SU-DHL-6 (cell line): ENCODE measurements around the gene MYO7B.

Experiments used
- H2AFZ ChIP-seq: fragments of 200-600 bp; sonication (generic); 2 replicates; pipeline ENCODE4 v1.6.1; 2014; ENCODE audit warnings: low read depth, mild to moderate bottlenecking, moderate library complexity, mixed read lengths, antibody characterized with exemption, low read length; ENCODE audit not compliant: severe bottlenecking
- H3F3A ChIP-seq: fragments of 200-600 bp; shearing (Covaris generic); 2 replicates; pipeline ENCODE4 v1.6.0; 2016; ENCODE audit warnings: antibody characterized with exemption, mild to moderate bottlenecking; ENCODE audit not compliant: insufficient read depth
- H3K27ac ChIP-seq: fragments of 200-600 bp; sonication (generic); 2 replicates; pipeline ENCODE4 v1.5.1; 2016; ENCODE audit warnings: low read depth, mild to moderate bottlenecking, low read length, moderate library complexity, mixed read lengths
- H3K27me3 ChIP-seq: fragments of 200-600 bp; sonication (generic), shearing (Covaris generic); 2 replicates; pipeline ENCODE4 v1.6.0; 2014; ENCODE audit warnings: mild to moderate bottlenecking, low read length
- H3K36me3 ChIP-seq: fragments of 200-600 bp; sonication (generic); 2 replicates; pipeline ENCODE4 v1.6.1; 2014; ENCODE audit warnings: mild to moderate bottlenecking, low read length, mixed read lengths
- H3K4me2 ChIP-seq: fragments of 300-600, 200-600 bp; shearing (Covaris generic), sonication (generic); 2 replicates; pipeline ENCODE4 v1.6.0; 2014; ENCODE audit warnings: low read length, low read depth, mild to moderate bottlenecking; ENCODE audit not compliant: poor library complexity, severe bottlenecking
- H3K4me3 ChIP-seq: fragments of 200-600 bp; sonication (generic); 2 replicates; pipeline ENCODE4 v1.5.1; 2014; ENCODE audit warnings: antibody characterized with exemption, low read length, mild to moderate bottlenecking, mixed read lengths; ENCODE audit not compliant: insufficient read depth, poor library complexity, severe bottlenecking
- H3K79me2 ChIP-seq: fragments of 200-600 bp; sonication (generic); 2 replicates; pipeline ENCODE4 v1.6.1; 2014; ENCODE audit warnings: mild to moderate bottlenecking, low read length, moderate library complexity; ENCODE audit not compliant: insufficient read depth
- H3K9ac ChIP-seq: fragments of 200-600 bp; sonication (generic); 2 replicates; pipeline ENCODE4 v1.7.0; 2014; ENCODE audit warnings: mild to moderate bottlenecking, low read length
- H3K9me2 ChIP-seq: fragments of 200-600 bp; sonication (generic); replicated peaks from 2 replicates; pipeline ENCODE4 v1.6.1; 2014; ENCODE audit warnings: low read length; ENCODE audit not compliant: insufficient read depth
- H3K9me3 ChIP-seq: fragments of 200-600 bp; sonication (generic); 2 replicates; pipeline ENCODE4 v1.6.1; 2014; ENCODE audit warnings: low read length, mixed read lengths; ENCODE audit not compliant: insufficient read depth
- H4K20me1 ChIP-seq: fragments of 200-600 bp; sonication (generic); 2 replicates; pipeline ENCODE4 v1.6.1; 2014; ENCODE audit warnings: low read depth, mild to moderate bottlenecking, antibody characterized with exemption, low read length, moderate library complexity, mixed read lengths
- CTCF ChIP-seq: fragments of 200-600 bp; sonication (generic); IDR thresholded peaks from one replicate; pipeline ENCODE4 v1.5.1; 2017; ENCODE audit warnings: antibody characterized with exemption, mild to moderate bottlenecking, low read length, moderate library complexity; ENCODE audit not compliant: insufficient read depth, poor library complexity, severe bottlenecking
- EZH2phosphoT487 ChIP-seq: fragments of 200-600 bp; sonication (generic), shearing (Covaris generic); conservative IDR thresholded peaks from 2 replicates; pipeline ENCODE4 v1.6.1; 2018; ENCODE audit warnings: mild to moderate bottlenecking, antibody characterized with exemption, low read length, moderate library complexity, mixed read lengths

The MYO7B gene

GRCh38 chr2:127490283-127490682 lies 45.2 kb upstream of the MYO7B start:
- 0 out of 2 replicates have a peak, but pooled peaks cover 2% of the 10 kb centered on the region for H3F3A ChIP-seq
- H3K4me2 ChIP-seq, result no peak overlapping the region
- H3K9me3 ChIP-seq, result no peaks in the 10 kb centered on the region
- TF ChIP-seq CTCF (no peak), EZH2phosphoT487 (no peak)
- no peaks in the 10 kb centered on the region for H4K20me1 ChIP-seq
- H3K79me2 ChIP-seq, result no peaks in the 10 kb centered on the region
- no peak overlapping the region for H2AFZ ChIP-seq
- H3K9ac ChIP-seq, result no peak overlapping the region
- no peaks in the 10 kb centered on the region for H3K9me2 ChIP-seq
- peaks cover 68% of the 10 kb centered on the region for H3K36me3 ChIP-seq
- no peak overlapping the region for H3K27ac ChIP-seq
- H3K27me3 ChIP-seq, result no peaks in the 10 kb centered on the region
- no peak overlapping the region for H3K4me3 ChIP-seq

- Histone ChIP-seq H3K27ac (no peak overlapping the region), H3K4me2 (no peak overlapping the region), H3K4me3 (no peak overlapping the region), H3K9me2 (no peaks in the 10 kb centered on the region), H3K27me3 (no peaks in the 10 kb centered on the region), H3K9me3 (no peaks in the 10 kb centered on the region), H3F3A (peaks cover 26% of the 10 kb centered on the region; the same call in 1 of the 2 replicates), H3K9ac (no peak overlapping the region), H4K20me1 (no peaks in the 10 kb centered on the region), H3K36me3 (peaks cover 70% of the 10 kb centered on the region), H3K79me2 (no peaks in the 10 kb centered on the region), H2AFZ (no peak overlapping the region)
- no peak for TF ChIP-seq CTCF
- TF ChIP-seq EZH2phosphoT487, result no peak
Measured at GRCh38 chr2:127498386-127498785, 37.1 kb upstream of the MYO7B start.

GRCh38 chr2:127503491-127503890 lies 32.0 kb upstream of the MYO7B start:
- Histone ChIP-seq H3K36me3 (peaks cover 47% of the 10 kb centered on the region), H3K79me2 (peaks cover 35% of the 10 kb centered on the region), H2AFZ (no peak overlapping the region)

More at GRCh38 chr2:127503491-127503890, 32.0 kb upstream of the MYO7B start:
- peaks cover 9% of the 10 kb centered on the region; the same call in 1 of the 2 replicates for H4K20me1 ChIP-seq
- no peak overlapping the region for H3K9ac ChIP-seq
- H3K9me2 ChIP-seq, result no peaks in the 10 kb centered on the region
- no peaks in the 10 kb centered on the region for H3K9me3 ChIP-seq
- H3K4me2 ChIP-seq, result no peak overlapping the region
- H3K27me3 ChIP-seq, result no peaks in the 10 kb centered on the region
- peaks cover 8% of the 10 kb centered on the region; the same call in 1 of the 2 replicates for H3F3A ChIP-seq
- no peak overlapping the region for H3K27ac ChIP-seq
- TF ChIP-seq EZH2phosphoT487 (no peak), CTCF (no peak)
- H3K4me3 ChIP-seq, result no peak overlapping the region
